ENCODE results near the gene HOPX. TPM values are rescaled to one million over a fixed set of nuclear protein-coding genes. Genes with fewer than 3 reads are reported as not detected.
"Not testable (repeated sequence)": the region's sequence is repeated elsewhere in the genome, so short reads cannot be mapped to it uniquely, and the experiment has no call there.

Gene HOPX
- total RNA-seq, 1 donor, result 0.36 TPM

DNA sequence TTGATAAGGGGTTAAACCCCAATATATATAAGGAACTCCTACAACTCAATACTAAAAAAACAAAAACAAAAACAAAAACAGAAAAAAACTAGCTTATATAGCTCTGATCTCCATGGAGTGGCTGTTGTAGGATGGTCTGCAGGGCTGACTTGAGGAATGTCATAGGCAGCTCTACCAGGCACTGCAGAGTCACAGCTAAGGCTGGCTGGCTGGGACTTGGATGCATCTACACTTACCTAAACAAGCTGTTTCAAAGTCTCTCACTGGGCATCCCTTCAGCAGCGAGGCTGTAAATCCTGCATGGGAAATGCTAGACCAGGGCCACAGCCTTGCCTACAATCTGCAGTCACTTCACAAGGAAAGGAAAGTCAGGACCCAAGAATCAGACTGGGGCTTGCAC lies 61.3 kb downstream of the HOPX start:
- TF ChIP-seq, protein P1, sequence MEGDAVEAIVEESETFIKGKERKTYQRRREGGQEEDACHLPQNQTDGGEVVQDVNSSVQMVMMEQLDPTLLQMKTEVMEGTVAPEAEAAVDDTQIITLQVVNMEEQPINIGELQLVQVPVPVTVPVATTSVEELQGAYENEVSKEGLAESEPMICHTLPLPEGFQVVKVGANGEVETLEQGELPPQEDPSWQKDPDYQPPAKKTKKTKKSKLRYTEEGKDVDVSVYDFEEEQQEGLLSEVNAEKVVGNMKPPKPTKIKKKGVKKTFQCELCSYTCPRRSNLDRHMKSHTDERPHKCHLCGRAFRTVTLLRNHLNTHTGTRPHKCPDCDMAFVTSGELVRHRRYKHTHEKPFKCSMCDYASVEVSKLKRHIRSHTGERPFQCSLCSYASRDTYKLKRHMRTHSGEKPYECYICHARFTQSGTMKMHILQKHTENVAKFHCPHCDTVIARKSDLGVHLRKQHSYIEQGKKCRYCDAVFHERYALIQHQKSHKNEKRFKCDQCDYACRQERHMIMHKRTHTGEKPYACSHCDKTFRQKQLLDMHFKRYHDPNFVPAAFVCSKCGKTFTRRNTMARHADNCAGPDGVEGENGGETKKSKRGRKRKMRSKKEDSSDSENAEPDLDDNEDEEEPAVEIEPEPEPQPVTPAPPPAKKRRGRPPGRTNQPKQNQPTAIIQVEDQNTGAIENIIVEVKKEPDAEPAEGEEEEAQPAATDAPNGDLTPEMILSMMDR (IDR thresholded peaks at IDR 0.05; ENCODE audit: insufficient read depth, low read length), result no peak
- DNase-seq (ENCODE audit: low read depth), result peak; percentile 12
- no peak overlapping the region for H3K4me3 ChIP-seq (ENCODE audit: low read depth, low read length)

DNA sequence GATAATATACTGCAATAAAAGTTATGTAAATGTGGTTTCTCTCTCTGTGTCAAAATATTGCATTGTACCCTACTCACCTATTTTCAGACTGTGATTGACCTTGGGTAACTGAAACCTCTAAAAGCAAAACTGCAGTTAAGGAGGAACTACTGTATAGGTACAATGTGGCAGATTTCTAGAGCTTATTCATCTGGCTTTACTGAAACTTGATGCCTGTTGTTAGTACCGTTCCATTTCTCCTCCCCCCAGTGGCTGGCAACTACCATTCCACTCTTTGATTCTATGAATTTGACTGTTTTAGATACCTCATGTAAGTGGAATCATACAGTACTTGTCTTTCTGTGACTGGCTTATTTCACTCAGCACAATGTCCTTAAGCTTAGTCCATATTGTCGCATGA lies 61.9 kb downstream of the HOPX start:
- peak; percentile 9 for DNase-seq (ENCODE audit: low read depth)

DNA sequence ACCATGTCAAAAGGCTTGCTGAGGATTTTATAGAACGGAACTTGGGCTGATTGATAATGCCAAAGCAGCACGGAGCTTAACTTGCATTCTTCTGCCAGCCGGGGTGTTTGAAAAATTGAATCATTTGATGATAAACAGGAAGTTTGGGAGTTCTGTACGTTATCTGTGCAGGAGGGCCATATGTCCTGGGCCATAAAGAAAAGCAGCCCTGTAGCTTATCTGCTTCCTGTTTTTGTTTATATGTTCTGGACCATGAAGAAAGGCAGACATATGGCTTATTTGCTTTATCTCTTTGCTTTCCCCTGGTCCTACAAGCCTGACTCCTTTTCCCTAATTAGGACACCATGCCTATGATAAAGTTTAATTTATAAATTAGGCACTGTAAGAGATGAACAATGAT lies 62.4 kb downstream of the HOPX start:
- no peak for DNase-seq (ENCODE audit: low read depth)
- TF ChIP-seq, protein P1 (IDR thresholded peaks at IDR 0.05; ENCODE audit: insufficient read depth, low read length), result no peak
- no peak overlapping the region for H3K4me3 ChIP-seq (ENCODE audit: low read depth, low read length)

More for the DNA sequence above, 61.9 kb downstream of the HOPX start:
- TF ChIP-seq, protein P1 (IDR thresholded peaks at IDR 0.05; ENCODE audit: insufficient read depth, low read length), result peak; percentile 18
- H3K4me3 ChIP-seq (ENCODE audit: low read depth, low read length), result no peak overlapping the region

DNA sequence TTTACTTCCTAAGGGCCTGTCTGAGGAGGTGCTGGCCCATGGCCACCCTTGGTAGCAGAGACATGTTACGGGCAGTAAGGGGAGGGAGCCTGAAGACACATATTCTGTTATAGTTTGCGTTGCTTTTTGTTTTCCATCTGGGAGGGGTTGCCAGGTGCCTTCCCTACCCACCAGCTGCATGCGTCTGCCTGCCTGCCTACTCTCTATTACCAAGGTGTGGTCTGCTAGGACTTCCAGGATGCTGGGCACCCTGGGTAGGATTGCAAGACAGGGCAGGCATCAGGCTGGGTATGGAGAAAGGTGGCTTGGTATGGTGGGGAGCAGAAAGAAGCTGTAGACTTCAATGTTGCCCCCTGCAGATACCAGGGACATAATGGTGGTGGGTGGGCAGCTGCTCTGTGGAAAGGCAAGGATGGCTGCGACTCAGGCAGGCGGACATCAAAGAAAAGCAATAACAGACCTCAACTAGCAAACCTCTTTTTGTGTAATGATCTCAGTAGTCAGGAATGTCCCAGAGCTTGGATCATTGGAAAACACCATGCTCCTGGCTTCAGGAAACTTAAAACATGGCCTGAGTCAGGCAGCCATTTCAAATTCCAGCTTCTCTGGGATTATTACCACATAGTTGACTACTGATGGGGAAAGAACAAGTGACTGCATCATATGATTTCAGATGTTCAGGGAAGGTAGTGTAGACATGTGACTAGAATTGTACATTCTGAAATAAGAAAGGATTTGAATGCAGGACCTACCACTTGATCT lies 67.8 kb downstream of the HOPX start:
- no peak overlapping the region for H3K4me3 ChIP-seq (ENCODE audit: low read depth, low read length)
- TF ChIP-seq, protein P1 (IDR thresholded peaks at IDR 0.05; ENCODE audit: insufficient read depth, low read length), result no peak
- peak; percentile 51 for DNase-seq (ENCODE audit: low read depth)

DNA sequence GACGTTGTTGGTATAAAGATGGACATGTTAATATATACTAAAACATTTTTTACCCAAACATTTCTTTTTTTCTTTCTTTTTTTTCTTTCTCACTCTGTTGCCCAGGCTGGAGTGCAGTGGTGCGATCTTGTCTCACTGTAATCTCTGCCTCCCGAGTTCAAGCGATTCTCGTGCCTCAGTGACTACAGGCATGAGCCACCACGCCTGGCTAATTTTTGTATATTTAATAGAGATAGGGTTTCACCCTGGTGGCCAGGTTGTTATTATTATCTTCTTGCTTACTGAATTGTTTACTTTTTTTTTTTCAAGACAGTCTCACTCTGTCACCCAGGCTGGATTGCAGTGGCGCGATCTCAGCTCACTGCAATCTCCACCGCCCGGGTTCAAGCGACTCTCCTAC lies 68.8 kb downstream of the HOPX start:
- TF ChIP-seq, protein P1 (IDR thresholded peaks at IDR 0.05; ENCODE audit: insufficient read depth, low read length), result no peak
- no peak overlapping the region for H3K4me3 ChIP-seq (ENCODE audit: low read depth, low read length)
- DNase-seq (ENCODE audit: low read depth), result no peak

DNA sequence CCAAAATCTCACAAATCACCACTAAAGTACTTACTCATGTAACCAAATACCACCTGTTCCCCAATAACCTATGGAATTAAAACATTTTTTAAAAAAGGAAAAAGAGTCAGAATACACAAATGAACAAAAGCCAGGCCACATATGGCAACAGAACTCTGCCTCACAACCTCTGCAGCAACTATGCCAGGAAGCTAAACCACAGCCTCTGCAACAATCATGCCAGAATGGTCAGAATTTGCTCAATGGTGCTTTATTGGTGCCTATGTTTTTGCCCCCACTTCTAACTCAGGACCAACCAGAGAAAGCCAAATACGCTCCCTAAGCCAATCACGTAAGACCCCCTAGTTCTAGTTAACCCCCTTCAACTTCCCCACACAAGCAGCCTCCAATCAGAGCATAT lies 69.6 kb downstream of the HOPX start:
- no peak for DNase-seq (ENCODE audit: low read depth)
- TF ChIP-seq, protein P1 (IDR thresholded peaks at IDR 0.05; ENCODE audit: insufficient read depth, low read length), result no peak
- no peak overlapping the region for H3K4me3 ChIP-seq (ENCODE audit: low read depth, low read length)

DNA sequence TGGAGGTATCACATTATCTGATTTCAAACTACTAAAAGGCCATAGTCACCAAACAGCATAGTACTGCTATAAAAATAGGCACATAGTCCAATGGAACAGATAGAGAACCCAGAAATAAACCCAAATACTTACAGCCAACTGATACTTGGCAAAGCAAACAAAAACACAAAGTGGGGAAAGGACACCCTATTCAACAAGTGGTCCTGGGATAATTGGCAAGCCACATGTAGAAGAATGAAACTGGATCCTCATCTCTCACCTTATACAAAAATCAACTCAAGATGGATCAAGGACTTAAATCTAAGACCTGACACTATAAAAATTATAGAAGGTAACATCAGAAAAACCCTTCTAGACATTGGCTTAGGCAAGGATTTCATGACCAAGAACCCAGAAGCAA lies 70.9 kb downstream of the HOPX start:
- H3K4me3 ChIP-seq (ENCODE audit: low read depth, low read length); DNase-seq (ENCODE audit: low read depth): not testable (repeated sequence)

Data from fibroblast of the aortic adventitia (primary cell).